ENCODE results near the gene CNNM2.

- TF ChIP-seq CTCF (IDR thresholded peaks at IDR 0.05) (no peak), POLR2A (IDR thresholded peaks at IDR 0.05) (no peak)
Measured at GRCh38 chr10:102919246-102919959, 1.3 kb downstream of the CNNM2 start.

Measured in prostate gland (tissue), 2 donors.